Keratinocyte (primary cell): ENCODE data around the gene BCL2. TPM values are rescaled to one million over a fixed set of nuclear protein-coding genes. Genes with fewer than 3 reads are reported as not detected.

Experiments used
- DNase-seq: peaks from one replicate; pipeline ENCODE4 v3.0.0-alpha.2; 2011; ENCODE audit warnings: low read depth, missing footprints, low spot score
- FAIRE-seq: peaks from 2 replicates; lab custom pipeline; 2011; peaks lifted over from hg19 to GRCh38; lab: Jason Lieb, UNC
- H2AFZ ChIP-seq: 2 replicates; pipeline ENCODE4 v1.6.0; 2012; ENCODE audit warnings: low read length, control low read depth, inconsistent platforms; ENCODE audit not compliant: control insufficient read depth
- H3K27ac ChIP-seq: 2 replicates; pipeline ENCODE4 v1.5.1; 2011; ENCODE audit warnings: low read length; ENCODE audit not compliant: control insufficient read depth, insufficient read depth
- H3K27me3 ChIP-seq: 3 replicates; pipeline ENCODE4 v1.6.0; 2011; ENCODE audit warnings: low read length; ENCODE audit not compliant: control insufficient read depth, insufficient read depth; ENCODE audit errors: extremely low read depth
- H3K36me3 ChIP-seq, 2 experiments: 2 replicates in 1 of 2; 3 replicates in 1 of 2; pipeline ENCODE4 v1.5.1; 2011; ENCODE audit warnings: low read length in 2 of 2, mild to moderate bottlenecking in 1 of 2; ENCODE audit not compliant: control insufficient read depth in 2 of 2, insufficient read depth in 2 of 2; ENCODE audit errors: extremely low read depth in 1 of 2
- H3K4me1 ChIP-seq: 3 replicates; pipeline ENCODE4 v1.5.1; 2011; ENCODE audit warnings: low read length; ENCODE audit not compliant: control insufficient read depth, insufficient read depth; ENCODE audit errors: extremely low read depth
- H3K4me2 ChIP-seq: 3 replicates; pipeline ENCODE4 v1.6.0; 2011; ENCODE audit warnings: low read depth, low read length; ENCODE audit not compliant: control insufficient read depth, insufficient read depth; ENCODE audit errors: extremely low read depth
- H3K4me3 ChIP-seq, 3 experiments: fragments of 200-600 bp in 1 of 3; sonication (generic) in 1 of 3; 2 replicates in 2 of 3; 3 replicates in 1 of 3; pipeline ENCODE4 v1.5.1; 2011 to 2016; ENCODE audit warnings: low read length in 3 of 3, mild to moderate bottlenecking in 3 of 3, control low read depth in 2 of 3, inconsistent platforms in 1 of 3, low read depth in 1 of 3, mixed read lengths in 1 of 3, mixed run types in 1 of 3, moderate library complexity in 1 of 3; ENCODE audit not compliant: control insufficient read depth in 2 of 3, insufficient read depth in 2 of 3; ENCODE audit errors: extremely low read depth in 1 of 3
- H3K79me2 ChIP-seq: 2 replicates; pipeline ENCODE4 v1.6.0; 2012; ENCODE audit warnings: low read length; ENCODE audit not compliant: control insufficient read depth, insufficient read depth
- H3K9ac ChIP-seq: 3 replicates; pipeline ENCODE4 v1.6.0; 2011; ENCODE audit warnings: low read length; ENCODE audit not compliant: control insufficient read depth, insufficient read depth; ENCODE audit errors: extremely low read depth
- H3K9me1 ChIP-seq: 3 replicates; pipeline ENCODE4 v1.6.0; 2011; ENCODE audit warnings: low read length; ENCODE audit not compliant: control insufficient read depth, insufficient read depth; ENCODE audit errors: extremely low read depth
- H3K9me3 ChIP-seq: 2 replicates; pipeline ENCODE4 v1.5.1; 2012; ENCODE audit warnings: low read depth, low read length; ENCODE audit not compliant: control insufficient read depth
- H4K20me1 ChIP-seq: 3 replicates; pipeline ENCODE4 v1.6.0; 2011; ENCODE audit warnings: low read length; ENCODE audit not compliant: control insufficient read depth, insufficient read depth; ENCODE audit errors: extremely low read depth
- EZH2 ChIP-seq: IDR thresholded peaks from one replicate; pipeline ENCODE4 v1.6.1; 2012; ENCODE audit warnings: inconsistent platforms, mild to moderate bottlenecking, low read length, moderate library complexity
- dilution Hi-C: fragments of 300-500 bp; cut with MboI; formaldehyde crosslinking; loops from one replicate; pipeline ENCODE4 v1.7.0; 2020; ENCODE audit warnings: low sequenced_read_pairs; ENCODE audit not compliant: extremely low pct_ligation_motif_present
- polyA plus RNA-seq, 5 experiments: library from polyadenylated mRNA; depleted of rRNA in 3 of 5; stranded (reverse) in 3 of 5; stranded (forward) in 1 of 5; unstranded in 1 of 5; fragments of >200 nt; gene quantifications; 1 replicate in 1 of 5; 2 replicates in 3 of 5; 3 replicates in 1 of 5; pipeline versions ENCODE4 v1.2.1 to v1.2.3, GENCODE V29; 2011 to 2012; ENCODE audit warnings: missing spikeins in 2 of 5, low read depth in 1 of 5, low replicate concordance in 1 of 5
- TF ChIP-seq, protein P1 (sequence below), 3 experiments: IDR thresholded peaks in 1 of 3; conservative IDR thresholded peaks in 1 of 3; optimal IDR thresholded peaks in 1 of 3; 2 replicates in 2 of 3; 3 replicates in 1 of 3; pipeline versions ENCODE3 to v1.5.1; 2011; ENCODE audit warnings: low read length in 3 of 3, mild to moderate bottlenecking in 3 of 3, moderate library complexity in 2 of 3, control low read depth in 1 of 3, inconsistent platforms in 1 of 3; ENCODE audit not compliant: insufficient read depth in 2 of 3; ENCODE audit errors: extremely low read depth in 1 of 3

The BCL2 gene
- polyA plus RNA-seq, 1 donor (not counting 4 experiments of a cell fraction or from before 2014, with no cell fraction given) = 0.30 TPM

DNA sequence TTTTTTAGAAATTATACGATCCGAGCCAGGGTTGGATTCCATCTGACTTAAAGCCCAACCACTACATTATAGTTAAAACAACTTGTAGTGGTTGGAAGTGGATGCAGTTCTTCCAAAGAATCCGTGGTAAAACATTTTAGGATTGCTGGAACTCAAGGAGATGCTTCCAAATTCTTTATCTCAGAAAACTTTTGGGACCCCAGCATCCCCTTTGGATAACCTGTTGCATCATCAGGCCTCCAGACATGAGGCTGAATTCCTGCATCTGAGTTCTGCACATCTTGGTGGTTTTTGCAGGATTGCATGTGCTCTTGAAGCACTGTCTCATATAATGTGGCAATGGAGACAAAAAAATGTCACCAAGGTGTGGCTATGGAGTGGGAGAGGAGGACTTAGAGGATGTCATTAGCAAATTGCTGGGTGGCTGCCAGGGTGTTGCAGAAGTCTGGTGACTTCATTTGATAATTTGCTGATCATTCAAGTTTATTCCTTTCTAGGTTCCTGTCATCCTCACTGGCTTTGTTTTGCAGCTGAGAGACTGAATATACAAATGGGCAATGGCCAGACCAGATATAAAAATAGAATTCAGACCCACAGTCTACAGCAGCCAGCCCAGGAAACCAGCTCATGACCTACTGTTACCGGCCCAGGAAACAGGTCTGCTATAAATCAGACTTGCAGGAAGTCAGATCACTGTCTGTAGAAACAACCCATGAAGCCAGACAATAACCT is 207.7 kb downstream of the BCL2 start:
- DNase-seq (no peak), FAIRE-seq (no peak)
- no peak overlapping the region for H3K4me3 ChIP-seq
- H3K4me2 ChIP-seq = no peak overlapping the region
- dilution Hi-C loops = no loop called here
- no peaks in the 10 kb centered on the region for H3K79me2 ChIP-seq
- no peak overlapping the region for H3K9ac ChIP-seq
- no peaks in the 10 kb centered on the region for H3K9me3 ChIP-seq
- no peaks in the 10 kb centered on the region for H4K20me1 ChIP-seq
- no peaks in the 10 kb centered on the region for H3K36me3 ChIP-seq
- H3K27ac ChIP-seq = no peak overlapping the region
- no peaks in the 10 kb centered on the region for H3K4me1 ChIP-seq
- H2AFZ ChIP-seq = no peak overlapping the region
- no peaks in the 10 kb centered on the region for H3K9me1 ChIP-seq
- H3K27me3 ChIP-seq = peaks cover 3% of the 10 kb centered on the region
- TF ChIP-seq EZH2 = no peak
- TF ChIP-seq, protein P1, sequence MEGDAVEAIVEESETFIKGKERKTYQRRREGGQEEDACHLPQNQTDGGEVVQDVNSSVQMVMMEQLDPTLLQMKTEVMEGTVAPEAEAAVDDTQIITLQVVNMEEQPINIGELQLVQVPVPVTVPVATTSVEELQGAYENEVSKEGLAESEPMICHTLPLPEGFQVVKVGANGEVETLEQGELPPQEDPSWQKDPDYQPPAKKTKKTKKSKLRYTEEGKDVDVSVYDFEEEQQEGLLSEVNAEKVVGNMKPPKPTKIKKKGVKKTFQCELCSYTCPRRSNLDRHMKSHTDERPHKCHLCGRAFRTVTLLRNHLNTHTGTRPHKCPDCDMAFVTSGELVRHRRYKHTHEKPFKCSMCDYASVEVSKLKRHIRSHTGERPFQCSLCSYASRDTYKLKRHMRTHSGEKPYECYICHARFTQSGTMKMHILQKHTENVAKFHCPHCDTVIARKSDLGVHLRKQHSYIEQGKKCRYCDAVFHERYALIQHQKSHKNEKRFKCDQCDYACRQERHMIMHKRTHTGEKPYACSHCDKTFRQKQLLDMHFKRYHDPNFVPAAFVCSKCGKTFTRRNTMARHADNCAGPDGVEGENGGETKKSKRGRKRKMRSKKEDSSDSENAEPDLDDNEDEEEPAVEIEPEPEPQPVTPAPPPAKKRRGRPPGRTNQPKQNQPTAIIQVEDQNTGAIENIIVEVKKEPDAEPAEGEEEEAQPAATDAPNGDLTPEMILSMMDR (optimal IDR thresholded peaks at IDR 0.05 in 1 of 3, IDR thresholded peaks at IDR 0.05 in 1 of 3, conservative IDR thresholded peaks at IDR 0.05 in 1 of 3; ENCODE audit: extremely low read depth in 1 of 3, insufficient read depth in 2 of 3, low read length in 3 of 3) = no peak

DNA sequence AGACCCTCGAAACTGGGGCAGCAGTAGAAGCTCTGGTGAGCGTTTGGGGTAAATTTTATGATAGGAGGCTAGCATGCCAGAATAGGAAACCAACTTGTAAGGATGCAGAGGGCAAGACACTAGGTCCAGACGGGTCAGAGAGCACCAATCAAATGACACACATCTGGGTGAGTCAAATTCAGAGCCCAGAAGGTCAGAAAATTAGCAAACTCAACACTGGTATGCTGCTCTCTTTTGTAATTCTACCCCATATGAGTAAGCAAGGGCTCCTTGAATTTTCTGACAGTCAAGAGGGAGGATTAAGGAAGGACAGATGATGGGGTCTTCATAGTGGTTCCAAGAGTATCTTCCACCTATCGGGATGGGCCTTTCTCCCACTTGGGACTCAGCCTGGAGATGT is 209.8 kb downstream of the BCL2 start:
- dilution Hi-C loops = no loop called here
- TF ChIP-seq EZH2 = no peak
- TF ChIP-seq, protein P1 (optimal IDR thresholded peaks at IDR 0.05 in 1 of 3, IDR thresholded peaks at IDR 0.05 in 1 of 3, conservative IDR thresholded peaks at IDR 0.05 in 1 of 3; ENCODE audit: extremely low read depth in 1 of 3, insufficient read depth in 2 of 3, low read length in 3 of 3) = no peak
- H3K9me1 ChIP-seq = no peaks in the 10 kb centered on the region
- no peak overlapping the region for H3K27ac ChIP-seq
- H3K9me3 ChIP-seq = no peaks in the 10 kb centered on the region
- no peak overlapping the region for H3K9ac ChIP-seq
- H3K36me3 ChIP-seq = no peaks in the 10 kb centered on the region
- H4K20me1 ChIP-seq = no peaks in the 10 kb centered on the region
- no peak for DNase-seq
- FAIRE-seq = no peak
- H3K27me3 ChIP-seq = no peaks in the 10 kb centered on the region
- no peaks in the 10 kb centered on the region for H3K4me1 ChIP-seq
- H3K4me2 ChIP-seq = no peak overlapping the region
- H2AFZ ChIP-seq = no peak overlapping the region
- H3K79me2 ChIP-seq = no peaks in the 10 kb centered on the region
- no peak overlapping the region for H3K4me3 ChIP-seq
